ENCODE measurements around the gene EHMT1. TPM values are rescaled to one million over a fixed set of nuclear protein-coding genes. Genes with fewer than 3 reads are reported as not detected.

EHMT1 gene
- total and polyA plus RNA-seq, 2 of the 13 experiments (the other 11 are each of a cell fraction or from before 2014, with no cell fraction given): 23.0 to 27.1 TPM

DNA sequence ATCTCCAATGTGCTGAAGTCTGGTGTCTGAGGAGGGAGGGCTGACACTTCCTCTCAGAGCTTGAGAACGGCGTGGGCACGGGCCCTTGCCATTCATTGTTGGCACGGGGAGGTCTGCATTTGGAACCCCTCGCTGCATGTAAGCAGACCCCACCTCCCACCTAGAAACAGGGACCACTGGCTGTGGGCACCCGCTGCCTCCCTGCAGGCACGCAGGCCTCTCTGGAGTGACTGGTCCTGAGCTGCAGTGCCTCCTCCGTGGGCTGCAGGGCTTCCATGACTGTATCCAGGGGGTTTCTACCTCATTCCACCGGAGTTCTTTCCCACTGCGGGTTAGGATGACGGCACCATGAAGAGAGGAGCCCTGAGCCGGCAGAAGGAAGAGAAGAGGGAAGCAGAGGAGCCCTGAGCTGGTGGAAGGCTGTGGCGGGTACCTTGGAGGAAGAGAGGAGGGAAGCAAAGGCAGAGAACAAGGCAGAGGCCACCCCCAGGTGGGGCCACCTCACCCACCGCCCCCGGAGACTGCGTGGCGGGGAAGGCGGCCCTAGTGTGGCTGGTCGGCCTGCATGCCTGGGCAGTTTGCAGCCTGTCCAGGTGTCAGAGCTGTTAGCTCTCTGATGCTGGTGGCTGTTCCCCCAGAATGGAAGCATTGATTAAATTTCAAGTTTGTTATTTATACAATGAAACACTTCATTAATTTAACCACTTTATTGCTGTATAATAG lies 183.9 kb downstream of the EHMT1 start:
- peaks cover 21 to 36% of the 10 kb centered on the region in 2 experiments; a peak in 4 of 5 replicates for H3K36me3 ChIP-seq (replicated peaks in 1 of 2; ENCODE audit: control insufficient read depth in 1 of 2, insufficient read depth in 2 of 2, low read length in 2 of 2)
- H3K27ac ChIP-seq (ENCODE audit: extremely low read length, insufficient read depth, low read length): no peak overlapping the region
- H3K4me3 ChIP-seq (replicated peaks in 1 of 3; ENCODE audit: insufficient read depth in 1 of 3, low read depth in 2 of 3, low read length in 3 of 3): no peak overlapping the region
- DNase-seq (ENCODE audit: low spot score) (no peak), ATAC-seq (no peak), FAIRE-seq (no peak)
- no peaks in the 10 kb centered on the region for H3K4me1 ChIP-seq (ENCODE audit: insufficient read depth, low read length)
- no peaks in the 10 kb centered on the region for H3K27me3 ChIP-seq (ENCODE audit: control insufficient read depth in 1 of 2, insufficient read depth in 2 of 2, low read length in 2 of 2)
- intact Hi-C loops (cut with micrococcal nuclease; ENCODE audit: unreplicated experiment) (no loop called here), in situ Hi-C loops (cut with HindIII; ENCODE audit: extremely low pct_ligation_motif_present, low pct_unique_long_range_greater_than_20kb) (no loop called here)
- no peaks in the 10 kb centered on the region for H3K79me2 ChIP-seq (ENCODE audit: insufficient read depth, low read length)
- H3K4me2 ChIP-seq (ENCODE audit: low read depth, low read length): no peak overlapping the region
- no peak overlapping the region for H3K9ac ChIP-seq (ENCODE audit: insufficient read depth, low read depth, low read length)
- no peaks in the 10 kb centered on the region for H3K9me3 ChIP-seq (ENCODE audit: low read length)
- no peak overlapping the region for H2AFZ ChIP-seq (ENCODE audit: low read length)
- POLR2A ChIA-PET: no interaction called here
- BruUV-seq (replicated peaks): TSS peak; percentile 43
- no peak for TF ChIP-seq ZNF678 (CRISPR knock-in tag; IDR thresholded peaks at IDR 0.05)
- no peak for TF ChIP-seq SRSF1 (optimal IDR thresholded peaks at IDR 0.05; ENCODE audit: low read depth, low read length)
- TF ChIP-seq GZF1 (CRISPR knock-in tag; IDR thresholded peaks at IDR 0.05): no peak
- TF ChIP-seq ZNF570 (CRISPR knock-in tag; IDR thresholded peaks at IDR 0.05; ENCODE audit: borderline replicate concordance): no peak
- TF ChIP-seq, protein P1, sequence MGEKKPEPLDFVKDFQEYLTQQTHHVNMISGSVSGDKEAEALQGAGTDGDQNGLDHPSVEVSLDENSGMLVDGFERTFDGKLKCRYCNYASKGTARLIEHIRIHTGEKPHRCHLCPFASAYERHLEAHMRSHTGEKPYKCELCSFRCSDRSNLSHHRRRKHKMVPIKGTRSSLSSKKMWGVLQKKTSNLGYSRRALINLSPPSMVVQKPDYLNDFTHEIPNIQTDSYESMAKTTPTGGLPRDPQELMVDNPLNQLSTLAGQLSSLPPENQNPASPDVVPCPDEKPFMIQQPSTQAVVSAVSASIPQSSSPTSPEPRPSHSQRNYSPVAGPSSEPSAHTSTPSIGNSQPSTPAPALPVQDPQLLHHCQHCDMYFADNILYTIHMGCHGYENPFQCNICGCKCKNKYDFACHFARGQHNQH (CRISPR knock-in tag; IDR thresholded peaks at IDR 0.05): no peak
- TF ChIP-seq ZNF605 (CRISPR knock-in tag; IDR thresholded peaks at IDR 0.05): no peak
- no peak for TF ChIP-seq STAG1 (CRISPR knock-in tag; IDR thresholded peaks at IDR 0.05)
- TF ChIP-seq MXD4 (CRISPR knock-in tag; IDR thresholded peaks at IDR 0.05): no peak
- TF ChIP-seq HOXA5 (CRISPR knock-in tag; IDR thresholded peaks at IDR 0.05): no peak
- no peak for TF ChIP-seq KAT7 (CRISPR knock-in tag; IDR thresholded peaks at IDR 0.05; ENCODE audit: borderline replicate concordance)
- WGBS (ENCODE audit: low lambda C conversion rate): 94% methylated on average over 16 of the region's 19 CpGs
- CTCF ChIA-PET (ENCODE audit: low intra/inter-chr PET ratio, low total read pairs): no interaction called here
- no peaks in the 10 kb centered on the region for H4K20me1 ChIP-seq (ENCODE audit: insufficient read depth, low read length)

All from HepG2 (cell line).